NT2/D1 (cell line): ENCODE data around the gene DPH6.

ENCODE experiments used
- SUZ12 ChIP-seq: IDR thresholded peaks from 2 replicates; pipeline ENCODE4 v1.6.1; 2011; ENCODE audit not compliant: insufficient read length, insufficient read depth; ENCODE audit errors: extremely low read depth
- ZNF274 ChIP-seq: IDR thresholded peaks from 2 replicates; pipeline ENCODE4 v1.6.1; 2011; ENCODE audit warnings: mild to moderate bottlenecking, low read depth, low read length

GRCh38 chr15:35547775-35548364 is 1.9 kb upstream of the DPH6 start:
- TF ChIP-seq SUZ12 (no peak), ZNF274 (no peak)
